Peyer's patch (tissue), 4 donors: ENCODE data around the gene PDGFB. TPM values are rescaled to one million over a fixed set of nuclear protein-coding genes. Genes with fewer than 3 reads are reported as not detected.
"Not testable (repeated sequence)": the region's sequence is repeated elsewhere in the genome, so short reads cannot be mapped to it uniquely, and the experiment has no call there.

Experiments
- DNase-seq, 3 donors: peaks; one replicate each; pipeline ENCODE4 v3.0.0-alpha.2; 2017 to 2019
- H3K27ac ChIP-seq, 4 donors: fragments of 200-600 bp; sonication (generic); one replicate each; pipeline ENCODE4 v1.5.1; 2016 to 2019
- H3K27me3 ChIP-seq, 2 donors: fragments of 200-600 bp; sonication (generic); one replicate each; pipeline ENCODE4 v1.5.1; 2019
- H3K36me3 ChIP-seq, 3 donors: fragments of 200-600 bp; sonication (generic); one replicate each; pipeline ENCODE4 v1.5.1; 2016 to 2019
- H3K4me1 ChIP-seq, 4 donors: fragments of 200-600 bp; sonication (generic); one replicate each; pipeline ENCODE4 v1.5.1; 2016 to 2019
- H3K4me3 ChIP-seq, 4 donors: fragments of 200-600 bp; sonication (generic); 1 replicate in 3 of 4; 2 replicates in 1 of 4; pipeline ENCODE4 v1.5.1; 2016 to 2019; ENCODE audit warnings: mild to moderate bottlenecking in 1 of 4
- H3K9me3 ChIP-seq, 4 donors: fragments of 200-600 bp; sonication (generic); one replicate each; pipeline ENCODE4 v1.5.1; 2016 to 2019; ENCODE audit warnings: mild to moderate bottlenecking in 1 of 4
- POLR2A ChIP-seq, 2 donors: fragments of 450-650 bp; IDR thresholded peaks; one replicate each; pipeline ENCODE4 v1.5.1; 2017; ENCODE audit warnings: antibody characterized with exemption in 2 of 2, mild to moderate bottlenecking in 2 of 2, moderate library complexity in 2 of 2
- total RNA-seq, 4 donors: library from RNA; depleted of rRNA; stranded (reverse); fragments of >200 nt; gene quantifications; one replicate each; pipeline ENCODE4 v1.1.0, GENCODE V29; 2016
- TF ChIP-seq, protein P1 (sequence below), 6 experiments: fragments of 450-650 bp in 4 of 6; fragments of 200-600 bp in 2 of 6; sonication (generic) in 1 of 6; IDR thresholded peaks; one replicate each; pipeline ENCODE4 v1.5.1; 2017 to 2019; ENCODE audit warnings: antibody characterized with exemption in 6 of 6, mild to moderate bottlenecking in 3 of 6, moderate library complexity in 1 of 6

The PDGFB gene
- total RNA-seq, 4 donors from 2014 or later, result 1.8 to 10.7 (median 3.8) TPM

GRCh38 chr22:39219071-39220039 is 25.4 kb downstream of the PDGFB start:
- no peak for TF ChIP-seq POLR2A (IDR thresholded peaks at IDR 0.05)
- TF ChIP-seq, protein P1, sequence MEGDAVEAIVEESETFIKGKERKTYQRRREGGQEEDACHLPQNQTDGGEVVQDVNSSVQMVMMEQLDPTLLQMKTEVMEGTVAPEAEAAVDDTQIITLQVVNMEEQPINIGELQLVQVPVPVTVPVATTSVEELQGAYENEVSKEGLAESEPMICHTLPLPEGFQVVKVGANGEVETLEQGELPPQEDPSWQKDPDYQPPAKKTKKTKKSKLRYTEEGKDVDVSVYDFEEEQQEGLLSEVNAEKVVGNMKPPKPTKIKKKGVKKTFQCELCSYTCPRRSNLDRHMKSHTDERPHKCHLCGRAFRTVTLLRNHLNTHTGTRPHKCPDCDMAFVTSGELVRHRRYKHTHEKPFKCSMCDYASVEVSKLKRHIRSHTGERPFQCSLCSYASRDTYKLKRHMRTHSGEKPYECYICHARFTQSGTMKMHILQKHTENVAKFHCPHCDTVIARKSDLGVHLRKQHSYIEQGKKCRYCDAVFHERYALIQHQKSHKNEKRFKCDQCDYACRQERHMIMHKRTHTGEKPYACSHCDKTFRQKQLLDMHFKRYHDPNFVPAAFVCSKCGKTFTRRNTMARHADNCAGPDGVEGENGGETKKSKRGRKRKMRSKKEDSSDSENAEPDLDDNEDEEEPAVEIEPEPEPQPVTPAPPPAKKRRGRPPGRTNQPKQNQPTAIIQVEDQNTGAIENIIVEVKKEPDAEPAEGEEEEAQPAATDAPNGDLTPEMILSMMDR (IDR thresholded peaks at IDR 0.05), result no peak
- Histone ChIP-seq H3K27ac (no peak overlapping the region), H3K4me1 (no peaks in the 10 kb centered on the region), H3K9me3 (no peaks in the 10 kb centered on the region), H3K36me3 (no peaks in the 10 kb centered on the region), H3K27me3 (no peaks in the 10 kb centered on the region), H3K4me3 (no peak overlapping the region)
- DNase-seq, result peak in 1 of 3 donors; percentile 27

GRCh38 chr22:39218432-39218831 is 26.4 kb downstream of the PDGFB start:
- not testable (repeated sequence) for H3K9me3 ChIP-seq, H3K27me3 ChIP-seq, H3K36me3 ChIP-seq, DNase-seq, H3K4me3 ChIP-seq, H3K4me1 ChIP-seq, H3K27ac ChIP-seq

- Histone ChIP-seq H3K4me1 (no peaks in the 10 kb centered on the region), H3K27ac (no peak overlapping the region), H3K9me3 (no peaks in the 10 kb centered on the region), H3K27me3 (no peaks in the 10 kb centered on the region), H3K4me3 (no peak overlapping the region), H3K36me3 (no peaks in the 10 kb centered on the region)
- no peak for TF ChIP-seq POLR2A (IDR thresholded peaks at IDR 0.05)
- TF ChIP-seq, protein P1 (IDR thresholded peaks at IDR 0.05), result no peak
- peak in 2 of 3 donors; percentile 18 to 25 for DNase-seq
Observed at GRCh38 chr22:39216143-39216490, 28.7 kb downstream of the PDGFB start.

DNA sequence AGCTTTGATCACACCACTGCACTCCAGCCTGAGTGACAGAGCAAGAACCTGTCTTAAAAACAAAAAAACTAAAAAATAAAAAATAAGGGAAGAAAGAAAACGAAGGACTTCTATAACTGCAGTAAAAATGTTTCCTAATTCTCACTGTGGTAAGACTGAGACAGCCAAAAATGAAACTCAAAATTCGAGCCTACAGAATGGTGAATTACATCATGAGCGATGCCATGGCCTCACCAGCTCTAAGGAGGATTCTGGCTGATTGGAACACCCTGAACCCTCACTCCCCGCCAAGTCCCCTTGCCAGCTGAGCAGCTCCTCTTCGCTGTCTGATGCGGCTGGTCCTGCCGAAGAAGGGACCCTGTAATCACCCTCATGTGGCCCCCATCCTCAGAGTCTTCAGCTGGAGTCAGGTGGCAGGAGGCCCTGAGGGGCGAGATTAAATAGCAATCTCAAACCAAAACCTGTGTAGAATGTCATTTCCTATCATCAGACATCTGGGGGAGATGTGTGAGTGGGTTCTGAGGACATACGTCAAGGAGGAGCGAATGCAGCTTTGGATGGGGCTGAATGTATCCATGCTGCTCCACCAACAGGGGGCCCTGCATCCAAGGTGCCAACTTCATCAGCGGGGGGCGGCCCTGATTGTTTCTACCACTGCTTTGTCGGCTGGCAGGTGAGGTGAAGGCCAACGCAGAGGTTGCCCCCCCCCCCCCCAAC is 29.2 kb downstream of the PDGFB start:
- Histone ChIP-seq H3K27ac (no peak overlapping the region), H3K27me3 (no peaks in the 10 kb centered on the region), H3K4me1 (no peaks in the 10 kb centered on the region), H3K36me3 (no peaks in the 10 kb centered on the region), H3K4me3 (no peak overlapping the region), H3K9me3 (no peaks in the 10 kb centered on the region)
- TF ChIP-seq POLR2A (IDR thresholded peaks at IDR 0.05), result no peak
- TF ChIP-seq, protein P1 (IDR thresholded peaks at IDR 0.05), result peak in 3 of 6 experiments; percentile 12 to 18 (median 17)
- DNase-seq, result peak in 2 of 3 donors; percentile 25 to 41

GRCh38 chr22:39215070-39215396 is 29.7 kb downstream of the PDGFB start:
- no peak overlapping the region for H3K4me3 ChIP-seq
- no peak overlapping the region for H3K27ac ChIP-seq

More at GRCh38 chr22:39215070-39215396, 29.7 kb downstream of the PDGFB start:
- Histone ChIP-seq H3K9me3 (no peaks in the 10 kb centered on the region), H3K27me3 (no peaks in the 10 kb centered on the region), H3K36me3 (no peaks in the 10 kb centered on the region), H3K4me1 (no peaks in the 10 kb centered on the region)
- peak in 1 of 3 donors; percentile 27 for DNase-seq
- TF ChIP-seq, protein P1 (IDR thresholded peaks at IDR 0.05), result no peak
- TF ChIP-seq POLR2A (IDR thresholded peaks at IDR 0.05), result no peak
